IMR-90 (cell line): Measurements from ENCODE around the gene NR2C2. TPM values are rescaled to one million over a fixed set of nuclear protein-coding genes. Genes with fewer than 3 reads are reported as not detected.

Experiments used
- ATAC-seq: fragments of 200-7000 bp; cut with Tn5 transposase; 2 replicates; pipeline ENCODE4 v1.9.1; 2020; ENCODE audit warnings: low read depth, mild to moderate bottlenecking, moderate library complexity
- BruUV-seq: library from RNA; stranded (reverse); fragments of 400-500 nt; replicated peaks from 2 replicates; lab custom pipeline; 2021; lab: Mats Ljungman, UMichigan
- CTCF ChIA-PET: fragments of 300-600 bp; formaldehyde crosslinking; extraction: SDS; loops from one replicate; lab custom pipeline; 2021; ENCODE audit warnings: antibody characterized with exemption; lab: Yijun Ruan, JAX
- POLR2A ChIA-PET: fragments of 300-600 bp; sonication (Branson Sonifier 250); formaldehyde crosslinking; loops from one replicate; lab custom pipeline; 2022; ENCODE audit warnings: antibody characterized with exemption; ENCODE audit not compliant: unreplicated experiment; lab: Charles Lee
- DNase-seq: peaks from one replicate; pipeline ENCODE4 v3.0.0; 2013
- H2AFZ ChIP-seq: replicated peaks from 2 replicates; pipeline ENCODE3; 2013; ENCODE audit warnings: low read length, mild to moderate bottlenecking; ENCODE audit not compliant: poor library complexity
- H2AK5ac ChIP-seq: 2 replicates; pipeline ENCODE4 v1.6.1; 2013; ENCODE audit warnings: low read depth, low read length, inconsistent platforms
- H2AK9ac ChIP-seq: replicated peaks from 2 replicates; pipeline ENCODE3; 2013; ENCODE audit warnings: mild to moderate bottlenecking, low read depth, low read length, moderate library complexity; ENCODE audit not compliant: poor library complexity
- H2BK120ac ChIP-seq: 2 replicates; pipeline ENCODE4 v1.6.1; 2013; ENCODE audit warnings: low read depth, low read length, inconsistent platforms
- H2BK15ac ChIP-seq: 3 replicates; pipeline ENCODE4 v1.6.1; 2013; ENCODE audit warnings: low read depth, low read length, inconsistent platforms
- H2BK20ac ChIP-seq: 2 replicates; pipeline ENCODE4 v1.6.1; 2013; ENCODE audit warnings: low read depth, mild to moderate bottlenecking, inconsistent platforms, low read length, moderate library complexity
- H2BK5ac ChIP-seq: 2 replicates; pipeline ENCODE4 v1.6.1; 2013; ENCODE audit warnings: mild to moderate bottlenecking, low read depth, low read length, inconsistent platforms; ENCODE audit not compliant: poor library complexity, severe bottlenecking
- H3K14ac ChIP-seq: replicated peaks from 2 replicates; pipeline ENCODE4 v1.6.1; 2013; ENCODE audit warnings: low read depth, low read length, inconsistent platforms
- H3K18ac ChIP-seq: 2 replicates; pipeline ENCODE4 v1.6.1; 2013; ENCODE audit warnings: low read depth, low read length, control low read depth
- H3K23ac ChIP-seq: 2 replicates; pipeline ENCODE4 v1.6.1; 2013; ENCODE audit warnings: low read depth, low read length, inconsistent platforms
- H3K27ac ChIP-seq: 2 replicates; pipeline ENCODE4 v1.5.1; 2013; ENCODE audit warnings: mild to moderate bottlenecking, control low read depth, low read length; ENCODE audit not compliant: insufficient read depth
- H3K27me3 ChIP-seq: 2 replicates; pipeline ENCODE4 v1.6.1; 2013; ENCODE audit warnings: low read length; ENCODE audit not compliant: control insufficient read depth, insufficient read depth
- H3K36me3 ChIP-seq: 2 replicates; pipeline ENCODE4 v1.6.1; 2013; ENCODE audit warnings: low read length, mixed read lengths; ENCODE audit not compliant: control insufficient read depth, insufficient read depth
- H3K4ac ChIP-seq: 2 replicates; pipeline ENCODE4 v1.6.1; 2013; ENCODE audit warnings: low read depth, low read length, inconsistent platforms
- H3K4me1 ChIP-seq: 2 replicates; pipeline ENCODE4 v1.6.1; 2013; ENCODE audit warnings: low read length, mixed read lengths; ENCODE audit not compliant: control insufficient read depth, insufficient read depth
- H3K4me2 ChIP-seq: 2 replicates; pipeline ENCODE4 v1.6.1; 2013; ENCODE audit warnings: low read depth, mild to moderate bottlenecking, control low read depth, low read length, moderate library complexity
- H3K4me3 ChIP-seq: 2 replicates; pipeline ENCODE4 v1.5.1; 2013; ENCODE audit warnings: low read depth, mild to moderate bottlenecking, control low read depth, low read length, moderate library complexity; ENCODE audit not compliant: insufficient read depth
- H3K56ac ChIP-seq: 2 replicates; pipeline ENCODE4 v1.6.1; 2013; ENCODE audit warnings: low read length, inconsistent platforms; ENCODE audit not compliant: insufficient read depth; ENCODE audit errors: extremely low read depth
- H3K79me1 ChIP-seq, 2 experiments: 2 replicates each; pipeline ENCODE4 v1.6.1; 2013; ENCODE audit warnings: low read length in 2 of 2, inconsistent platforms in 1 of 2, low read depth in 1 of 2
- H3K9ac ChIP-seq: 2 replicates; pipeline ENCODE4 v1.6.1; 2013; ENCODE audit warnings: low read depth, low read length, control low read depth
- H3K9me1 ChIP-seq: 2 replicates; pipeline ENCODE4 v1.6.1; 2013; ENCODE audit warnings: low read length, inconsistent platforms; ENCODE audit not compliant: insufficient read depth
- H3K9me3 ChIP-seq: 2 replicates; pipeline ENCODE4 v1.6.1; 2013; ENCODE audit warnings: low read length; ENCODE audit not compliant: control insufficient read depth, insufficient read depth
- H4K20me1 ChIP-seq: 2 replicates; pipeline ENCODE4 v1.6.1; 2013; ENCODE audit warnings: low read length, inconsistent platforms; ENCODE audit not compliant: insufficient read depth
- H4K5ac ChIP-seq: 2 replicates; pipeline ENCODE4 v1.6.1; 2013; ENCODE audit warnings: mild to moderate bottlenecking, low read depth, low read length, control low read depth
- H4K8ac ChIP-seq, 2 experiments: 2 replicates each; pipeline ENCODE4 v1.6.1; 2013; ENCODE audit warnings: low read depth in 2 of 2, low read length in 2 of 2, control low read depth in 1 of 2, inconsistent platforms in 1 of 2
- H4K91ac ChIP-seq: 2 replicates; pipeline ENCODE4 v1.6.1; 2013; ENCODE audit warnings: low read depth, low read length, inconsistent platforms; ENCODE audit not compliant: insufficient read depth
- BHLHE40 ChIP-seq: fragments of 150-350 bp; IDR thresholded peaks from 2 replicates; pipeline ENCODE4 v1.6.1; 2016; ENCODE audit warnings: mild to moderate bottlenecking, low read depth, low read length
- CHD1 ChIP-seq: IDR thresholded peaks from 2 replicates; pipeline ENCODE4 v1.6.1; 2012; ENCODE audit warnings: low read depth, low read length, improper control_type of control experiment
- CTCF ChIP-seq: conservative IDR thresholded peaks from 2 replicates; pipeline ENCODE4 v1.5.1; 2012; ENCODE audit warnings: mild to moderate bottlenecking, low read depth, low read length, improper control_type of control experiment
- MAZ ChIP-seq: IDR thresholded peaks from 2 replicates; pipeline ENCODE4 v1.6.1; 2012; ENCODE audit warnings: low read depth, mild to moderate bottlenecking, low read length, improper control_type of control experiment, moderate library complexity, borderline replicate concordance
- MXI1 ChIP-seq: IDR thresholded peaks from 2 replicates; pipeline ENCODE4 v1.6.1; 2012; ENCODE audit warnings: low read depth, mild to moderate bottlenecking, low read length, moderate library complexity, borderline replicate concordance
- NFE2L2 ChIP-seq: fragments of 150-350 bp; IDR thresholded peaks from 2 replicates; pipeline ENCODE4 v1.6.1; 2016; ENCODE audit warnings: low read depth, mild to moderate bottlenecking, low read length
- RAD21 ChIP-seq: IDR thresholded peaks from 2 replicates; pipeline ENCODE4 v1.6.1; 2012; ENCODE audit warnings: low read length, improper control_type of control experiment
- RCOR1 ChIP-seq: IDR thresholded peaks from 2 replicates; pipeline ENCODE4 v1.6.1; 2012; ENCODE audit warnings: mild to moderate bottlenecking, low read length, improper control_type of control experiment; ENCODE audit not compliant: insufficient replicate concordance
- RFX5 ChIP-seq: IDR thresholded peaks from 2 replicates; pipeline ENCODE4 v1.8.0; 2012; ENCODE audit warnings: low read depth, mild to moderate bottlenecking, low read length, moderate library complexity
- USF2 ChIP-seq: fragments of 150-350 bp; IDR thresholded peaks from 2 replicates; pipeline ENCODE4 v1.6.1; 2017; ENCODE audit warnings: mild to moderate bottlenecking, antibody characterized with exemption, low read length, low read depth
- WGBS, 2 experiments: methylation state at CpG; one replicate each; pipeline versions ENCODE4 v1.1.5 to v1.1.7; 2013; ENCODE audit warnings: missing lambda C conversion rate in 2 of 2; ENCODE audit not compliant: insufficient read length in 1 of 2; ENCODE audit errors: extremely low coverage in 2 of 2; 5-methylcytosine and 5-hydroxymethylcytosine counted together
- dilution Hi-C: fragments of 300-500 bp; cut with HindIII; formaldehyde crosslinking; loops from one replicate; pipeline ENCODE4 v1.14.3; 2018; ENCODE audit warnings: low sequenced_read_pairs; ENCODE audit not compliant: unreplicated experiment
- in situ Hi-C: fragments of 300-500 bp; cut with MboI; formaldehyde crosslinking; loops from 3 replicates; pipeline ENCODE4 v1.14.3; 2019; ENCODE audit warnings: low sequenced_read_pairs, inconsistent platforms, mixed read lengths
- intact Hi-C: fragments of 100-400 bp; cut with micrococcal nuclease; formaldehyde crosslinking; loops from 2 replicates; pipeline ENCODE4 v1.10.0; 2022
- polyA plus RNA-seq, 3 experiments: library from polyadenylated mRNA; depleted of rRNA; stranded (reverse); fragments of >200 nt; gene quantifications; 2 replicates each; pipeline ENCODE4 v1.2.3, GENCODE V29; 2012; ENCODE audit warnings: low replicate concordance in 1 of 3
- total RNA-seq: library from RNA; depleted of rRNA; stranded (reverse); fragments of >200 nt; gene quantifications from 2 replicates; pipeline ENCODE4 v1.2.3, GENCODE V29; 2012

The NR2C2 gene
- total and polyA plus RNA-seq, 2 of the 4 experiments (the other 2 are of a cell fraction) = 10.4 to 13.8 TPM

GRCh38 chr3:15044326-15044725, 96.9 kb downstream of the NR2C2 start:
- Histone ChIP-seq H3K4me1 (peaks cover 4% of the 10 kb centered on the region), H2BK5ac (no peak overlapping the region), H3K18ac (no peak overlapping the region), H2BK15ac (no peak overlapping the region), H3K9me3 (no peaks in the 10 kb centered on the region), H3K23ac (no peak overlapping the region), H3K56ac (no peak overlapping the region), H3K9ac (no peak overlapping the region), H3K14ac (no peak overlapping the region), H3K27ac (no peak overlapping the region), H2AK5ac (no peak overlapping the region), H2BK120ac (no peak overlapping the region), H3K9me1 (no peaks in the 10 kb centered on the region; the same call in 1 of the 2 replicates), H4K5ac (no peak overlapping the region), H2BK20ac (no peak overlapping the region), H4K20me1 (no peaks in the 10 kb centered on the region; the same call in 1 of the 2 replicates), H2AFZ (no peak overlapping the region), H3K4me2 (no peak overlapping the region), H3K27me3 (no peaks in the 10 kb centered on the region), H2AK9ac (no peak overlapping the region), H3K4ac (no peak overlapping the region), H4K8ac (no peak overlapping the region), H3K79me1 (peaks cover 7 to 13% of the 10 kb centered on the region in 2 experiments; a peak in 3 of 4 replicates), H4K91ac (no peak overlapping the region), H3K4me3 (no peak overlapping the region), H3K36me3 (peaks cover 59% of the 10 kb centered on the region)
- ATAC-seq (no peak), DNase-seq (no peak)
- dilution Hi-C loops (no loop called here), in situ Hi-C loops (loop anchor here (25.0 kb wide), 1 partner anchor 382 kb away; the partner anchor contains the start of gene CCDC174), intact Hi-C loops (no loop called here)
- 100% methylated on average over 1 of the region's 7 CpGs; no CpG with 5 or more reads in 1 of the 2 experiments for WGBS, 2 experiments
- no peak for TF ChIP-seq CHD1
- TF ChIP-seq NFE2L2 = no peak
- no peak for TF ChIP-seq RCOR1
- TF ChIP-seq MXI1 = no peak
- TF ChIP-seq USF2 = no peak
- TF ChIP-seq RFX5 = no peak
- TF ChIP-seq CTCF = no peak
- no peak for TF ChIP-seq MAZ
- no peak for TF ChIP-seq BHLHE40
- TF ChIP-seq RAD21 = no peak
- ChIA-PET POLR2A (no interaction called here), CTCF (no interaction called here)
- no TSS peak for BruUV-seq
